Measurements from ENCODE around the gene NTSR1. TPM values are rescaled to one million over a fixed set of nuclear protein-coding genes. Genes with fewer than 3 reads are reported as not detected.

NTSR1 gene
- total and polyA plus RNA-seq, 2 of the 13 experiments (the other 11 are each of a cell fraction or from before 2014, with no cell fraction given) = 0.09 to 0.12 TPM

GRCh38 chr20:62791301-62792181, 82.9 kb downstream of the NTSR1 start:
- WGBS (ENCODE audit: low lambda C conversion rate) = 27% methylated on average over 21 of the region's 23 CpGs
- Histone ChIP-seq H2AFZ (ENCODE audit: low read length) (no peak overlapping the region), H3K27me3 (ENCODE audit: control insufficient read depth in 1 of 2, insufficient read depth in 2 of 2, low read length in 2 of 2) (peaks cover 10 to 54% of the 10 kb centered on the region in 2 experiments), H4K20me1 (ENCODE audit: insufficient read depth, low read length) (no peaks in the 10 kb centered on the region), H3K36me3 (replicated peaks in 1 of 2; ENCODE audit: control insufficient read depth in 1 of 2, insufficient read depth in 2 of 2, low read length in 2 of 2) (no peaks in the 10 kb centered on the region), H3K27ac (ENCODE audit: extremely low read length, insufficient read depth, low read length) (no peak overlapping the region), H3K4me3 (replicated peaks in 1 of 3; ENCODE audit: insufficient read depth in 1 of 3, low read depth in 2 of 3, low read length in 3 of 3) (no peak overlapping the region), H3K4me1 (ENCODE audit: insufficient read depth, low read length) (peaks cover 50% of the 10 kb centered on the region), H3K79me2 (ENCODE audit: insufficient read depth, low read length) (no peaks in the 10 kb centered on the region), H3K4me2 (ENCODE audit: low read depth, low read length) (peak overlapping the region; percentile 10; the same call in 1 of the 2 replicates), H3K9me3 (ENCODE audit: low read length) (no peaks in the 10 kb centered on the region), H3K9ac (ENCODE audit: insufficient read depth, low read depth, low read length) (no peak overlapping the region)
- POLR2A ChIA-PET = interaction anchor here (0.6 to 2.3 kb wide), 3 partner anchors 14 to 670 kb away, joined by 3 to 8 read pairs (median 3); partner anchors contain the start of gene LSM14B
- CTCF ChIA-PET (ENCODE audit: low intra/inter-chr PET ratio, low total read pairs) = interaction anchor here (0.6 to 3.9 kb wide), 16 partner anchors 9 to 291 kb away, joined by 3 to 93 read pairs (median 8); partner anchors contain the start of gene SLCO4A1
- intact Hi-C loops (cut with micrococcal nuclease; ENCODE audit: unreplicated experiment) = loop anchor here (1.0 to 10.0 kb wide), 5 partner anchors 104 to 417 kb away; no protein-coding TSS in a partner anchor
- in situ Hi-C loops (cut with HindIII; ENCODE audit: extremely low pct_ligation_motif_present, low pct_unique_long_range_greater_than_20kb) = loop anchor here (5.0 to 25.0 kb wide), 3 partner anchors 124 to 279 kb away; no protein-coding TSS in a partner anchor
- peak; percentile 94 for DNase-seq (ENCODE audit: low spot score)
- peak; percentile 92 for FAIRE-seq
- BruUV-seq (replicated peaks) = no TSS peak
- peak; percentile 54 for ATAC-seq
- TF ChIP-seq SMAD3 (CRISPR knock-in tag; IDR thresholded peaks at IDR 0.05) (peak; percentile 95), GABPA (IDR thresholded peaks at IDR 0.05; ENCODE audit: low read depth, low read length) (no peak), GABPA (CRISPR knock-in tag; IDR thresholded peaks at IDR 0.05; ENCODE audit: low read depth) (peak; percentile 74), DPF2 (CRISPR knock-in tag; IDR thresholded peaks at IDR 0.05; ENCODE audit: borderline replicate concordance, low read depth) (no peak), ZNF883 (CRISPR knock-in tag; IDR thresholded peaks at IDR 0.05; ENCODE audit: not compliant biosample characterization) (peak; percentile 82), ZSCAN31 (CRISPR knock-in tag; IDR thresholded peaks at IDR 0.05; ENCODE audit: low read depth) (peak; percentile 81; the same call in 1 of the 2 replicates), ATF1 (CRISPR knock-in tag; IDR thresholded peaks at IDR 0.05) (no peak), NFE2L1 (CRISPR knock-in tag; IDR thresholded peaks at IDR 0.05; ENCODE audit: borderline replicate concordance) (no peak), ZNF646 (CRISPR knock-in tag; IDR thresholded peaks at IDR 0.05) (no peak), NCOA2 (CRISPR knock-in tag; IDR thresholded peaks at IDR 0.05) (no peak; the same call in 1 of the 2 replicates), ARID3A (IDR thresholded peaks at IDR 0.05; ENCODE audit: low read depth, low read length) (peak; percentile 47; the same call in 1 of the 2 replicates), CBX1 (IDR thresholded peaks at IDR 0.05; ENCODE audit: low read depth) (peak; percentile 42), ZNF180 (CRISPR knock-in tag; IDR thresholded peaks at IDR 0.05; ENCODE audit: borderline replicate concordance, low read depth) (no peak), REL (CRISPR knock-in tag; conservative IDR thresholded peaks at IDR 0.05) (no peak)
